ENCODE results near the gene TMEM61.
"Not testable (repeated sequence)": the region's sequence is repeated elsewhere in the genome, so short reads cannot be mapped to it uniquely, and the experiment has no call there.

Gene TMEM61

GRCh38 chr1:54962612-54963395 lies 17.6 kb upstream of the TMEM61 start:
- DNase-seq, result no peak

GRCh38 chr1:54963829-54964228 lies 16.6 kb upstream of the TMEM61 start:
- DNase-seq, result not testable (repeated sequence)

GRCh38 chr1:54965624-54966340 lies 14.6 kb upstream of the TMEM61 start:
- DNase-seq, result no peak

- DNase-seq, result no peak
Observed at GRCh38 chr1:54967372-54967771, 13.1 kb upstream of the TMEM61 start.

GRCh38 chr1:54968551-54968950 lies 11.9 kb upstream of the TMEM61 start:
- DNase-seq, result no peak

- no peak for DNase-seq
Observed at GRCh38 chr1:54969879-54970278, 10.5 kb upstream of the TMEM61 start.

GRCh38 chr1:54970901-54971300 lies 9.5 kb upstream of the TMEM61 start:
- DNase-seq, result no peak

- DNase-seq, result no peak
Observed at GRCh38 chr1:54971317-54971791, 9.1 kb upstream of the TMEM61 start.

GRCh38 chr1:54972436-54972835 lies 8.0 kb upstream of the TMEM61 start:
- no peak for DNase-seq

GRCh38 chr1:54973205-54973921 lies 7.1 kb upstream of the TMEM61 start:
- DNase-seq, result no peak

GRCh38 chr1:54975356-54976108 lies 4.9 kb upstream of the TMEM61 start:
- DNase-seq, result no peak

GRCh38 chr1:54976747-54977146 lies 3.7 kb upstream of the TMEM61 start:
- DNase-seq, result no peak

GRCh38 chr1:54977533-54978297 lies 2.7 kb upstream of the TMEM61 start:
- no peak for DNase-seq

- DNase-seq, result no peak
Observed at GRCh38 chr1:54978528-54979326, 1.7 kb upstream of the TMEM61 start.

GRCh38 chr1:54979327-54979891 lies 1.0 kb upstream of the TMEM61 start:
- DNase-seq, result no peak

- DNase-seq, result no peak
Observed at GRCh38 chr1:54980046-54980527, 341 bp upstream of the TMEM61 start.

- DNase-seq, result no peak
Observed at GRCh38 chr1:54981466-54981865, 1.0 kb downstream of the TMEM61 start.

- DNase-seq, result no peak
Observed at GRCh38 chr1:54982739-54983138, 2.3 kb downstream of the TMEM61 start.

GRCh38 chr1:54984131-54984842 lies 3.9 kb downstream of the TMEM61 start:
- no peak for DNase-seq

GRCh38 chr1:54985556-54985955 lies 5.1 kb downstream of the TMEM61 start:
- DNase-seq, result no peak
